ENCODE measurements around the gene CCDC136.

CCDC136 gene

DNA sequence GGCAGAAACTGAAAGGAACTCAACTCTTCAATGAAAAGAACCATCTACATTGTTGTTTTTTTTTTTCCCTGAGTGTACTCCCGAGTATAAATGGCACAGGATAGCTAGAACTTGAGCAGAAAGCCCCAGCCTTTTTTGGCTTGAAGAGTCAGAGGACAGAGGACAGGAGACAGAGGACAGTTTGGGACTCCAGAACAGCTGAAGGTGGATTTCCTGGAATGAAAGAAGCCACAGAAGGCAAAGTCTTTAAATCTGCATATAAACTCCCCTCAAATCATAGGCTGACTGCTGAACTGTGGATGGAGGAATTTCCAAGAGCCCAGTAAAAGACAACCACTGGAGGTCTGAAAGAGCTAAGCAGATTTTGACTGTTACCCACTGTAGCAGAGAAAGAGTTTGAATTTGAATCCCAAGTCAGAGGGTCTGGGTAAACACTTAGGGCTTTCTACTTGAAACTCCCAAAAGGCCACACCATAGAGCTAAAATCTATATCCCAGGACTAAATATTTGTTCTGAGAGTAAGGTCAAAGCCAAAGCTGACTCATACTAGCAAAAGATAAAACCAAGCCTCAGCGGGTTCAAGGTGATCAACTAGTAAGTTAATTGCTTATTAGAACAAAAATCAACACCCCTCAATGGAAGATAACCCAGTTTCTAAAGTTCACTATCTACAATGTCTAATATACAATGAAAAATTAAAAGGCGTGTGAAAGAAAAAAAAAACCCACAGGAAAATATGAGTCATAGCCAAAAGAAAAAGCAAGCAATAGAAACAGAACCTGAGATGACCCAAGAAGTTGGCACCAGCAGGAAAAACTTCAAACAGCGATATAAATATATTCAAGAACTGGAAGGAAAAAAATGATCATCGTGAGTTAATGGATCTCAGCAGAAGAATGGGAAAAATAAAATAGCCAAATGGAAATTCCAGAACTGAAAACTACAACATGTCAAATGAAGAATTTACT lies 14.3 kb upstream of the CCDC136 start:
- DNase-seq: no peak

DNA sequence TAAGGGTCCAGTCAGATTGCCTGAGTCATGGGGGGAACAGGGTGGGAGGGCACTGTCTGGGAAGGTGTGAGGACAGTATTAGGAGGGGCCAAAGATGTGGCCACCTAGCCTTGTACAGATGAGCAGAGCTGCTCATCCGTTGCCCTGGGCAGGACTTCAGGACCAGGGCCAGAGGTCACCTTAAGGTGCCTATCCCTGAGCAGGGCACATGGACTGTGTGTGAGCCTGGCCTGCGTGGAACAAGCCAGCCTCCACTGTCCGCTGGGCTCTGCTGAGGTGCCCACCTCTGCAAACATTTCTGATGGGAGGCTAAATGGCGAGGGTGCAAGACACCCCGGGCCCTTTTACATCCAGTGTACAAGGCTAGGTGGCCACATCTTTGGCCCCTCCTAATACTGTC lies 12.8 kb upstream of the CCDC136 start:
- DNase-seq: no peak

DNA sequence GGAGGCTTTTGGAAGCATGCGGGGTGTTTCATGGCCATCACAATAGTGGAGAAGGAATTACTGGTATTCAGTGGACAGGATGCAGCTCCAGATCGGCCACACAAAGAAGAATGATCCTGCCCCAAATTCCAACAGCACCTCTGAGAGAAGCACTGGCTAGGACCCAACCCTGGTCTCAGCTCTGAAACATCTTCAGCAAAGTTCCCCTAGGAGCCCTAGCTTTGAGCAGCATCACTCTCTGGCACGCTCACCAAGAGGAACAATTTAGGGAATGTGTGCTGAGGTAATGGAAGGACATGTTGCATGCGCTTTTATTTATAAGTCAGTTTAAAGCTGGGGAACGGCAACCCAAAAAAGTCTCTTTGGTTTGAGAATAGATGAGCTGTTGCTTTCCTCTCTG lies 10.6 kb upstream of the CCDC136 start:
- DNase-seq: no peak

DNA sequence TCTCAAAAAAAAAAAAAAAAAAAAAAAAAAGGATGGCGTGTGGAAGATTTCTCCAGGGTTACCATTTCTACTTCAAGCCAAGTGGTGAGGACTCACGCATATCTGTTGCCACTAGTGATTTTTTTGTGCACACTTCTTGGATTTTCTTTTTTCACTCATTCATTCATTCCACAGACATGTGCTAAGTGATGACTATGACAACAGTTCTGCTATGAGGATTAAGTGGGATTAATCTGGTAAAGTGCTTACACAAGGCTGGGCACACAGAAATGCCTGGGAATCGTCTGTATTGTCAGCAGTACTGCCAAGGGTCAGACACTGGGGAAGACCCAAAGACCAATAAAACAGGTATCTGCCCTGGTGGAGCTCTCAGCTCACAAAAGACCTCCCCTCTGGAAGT lies 9.9 kb upstream of the CCDC136 start:
- DNase-seq: no peak

DNA sequence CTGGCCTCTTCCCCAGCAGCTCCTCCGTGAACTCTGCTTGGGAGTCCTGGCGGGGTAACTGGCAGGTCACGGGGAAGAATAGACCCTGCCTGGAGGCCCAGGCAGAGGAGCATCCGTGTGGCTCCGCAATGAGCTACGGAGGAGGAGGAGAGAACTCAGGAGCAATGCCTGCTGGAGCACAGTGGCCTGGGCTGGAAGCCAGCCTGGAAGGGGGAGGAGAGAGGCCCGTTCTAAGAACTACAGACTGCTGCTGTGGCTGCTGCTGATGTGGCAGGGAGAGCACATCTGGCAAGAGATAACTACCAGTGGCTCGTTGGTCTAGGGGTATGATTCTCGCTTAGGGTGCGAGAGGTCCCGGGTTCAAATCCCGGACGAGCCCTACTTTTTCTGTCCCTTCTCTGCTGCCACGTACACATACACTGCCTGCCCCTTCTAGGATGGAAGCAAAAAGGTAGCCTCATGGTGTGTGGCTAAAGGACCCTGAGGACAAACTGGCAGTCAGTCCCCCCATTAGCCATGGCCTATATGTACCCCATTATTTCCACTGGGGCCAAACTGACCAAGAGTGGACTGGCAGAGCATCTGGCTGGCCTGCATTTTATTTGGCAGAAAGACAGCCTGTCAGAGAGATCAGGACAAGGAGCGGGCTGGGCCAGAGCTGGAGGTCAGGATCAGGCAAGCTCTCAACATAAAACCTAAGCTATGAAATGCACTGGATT lies 8.5 kb upstream of the CCDC136 start:
- DNase-seq: no peak

DNA sequence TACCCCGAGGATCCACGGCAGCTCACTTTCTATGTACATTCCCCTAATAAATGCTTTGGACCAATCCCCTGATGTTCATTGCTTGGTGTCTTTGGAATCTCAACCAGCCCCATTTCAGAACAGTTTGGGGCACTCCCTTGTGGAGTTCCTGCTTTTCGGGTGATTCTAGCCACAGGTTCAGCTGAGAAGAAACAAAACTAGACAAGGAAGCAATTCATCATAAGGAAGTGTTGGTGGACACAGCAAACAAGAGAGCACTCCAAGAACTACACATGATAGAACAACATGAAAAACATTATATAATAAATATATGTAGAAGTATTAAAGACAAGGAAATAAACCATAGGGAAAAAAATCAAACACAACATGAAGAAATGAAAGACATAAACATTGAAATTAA lies 6.0 kb upstream of the CCDC136 start:
- no peak for DNase-seq

DNA sequence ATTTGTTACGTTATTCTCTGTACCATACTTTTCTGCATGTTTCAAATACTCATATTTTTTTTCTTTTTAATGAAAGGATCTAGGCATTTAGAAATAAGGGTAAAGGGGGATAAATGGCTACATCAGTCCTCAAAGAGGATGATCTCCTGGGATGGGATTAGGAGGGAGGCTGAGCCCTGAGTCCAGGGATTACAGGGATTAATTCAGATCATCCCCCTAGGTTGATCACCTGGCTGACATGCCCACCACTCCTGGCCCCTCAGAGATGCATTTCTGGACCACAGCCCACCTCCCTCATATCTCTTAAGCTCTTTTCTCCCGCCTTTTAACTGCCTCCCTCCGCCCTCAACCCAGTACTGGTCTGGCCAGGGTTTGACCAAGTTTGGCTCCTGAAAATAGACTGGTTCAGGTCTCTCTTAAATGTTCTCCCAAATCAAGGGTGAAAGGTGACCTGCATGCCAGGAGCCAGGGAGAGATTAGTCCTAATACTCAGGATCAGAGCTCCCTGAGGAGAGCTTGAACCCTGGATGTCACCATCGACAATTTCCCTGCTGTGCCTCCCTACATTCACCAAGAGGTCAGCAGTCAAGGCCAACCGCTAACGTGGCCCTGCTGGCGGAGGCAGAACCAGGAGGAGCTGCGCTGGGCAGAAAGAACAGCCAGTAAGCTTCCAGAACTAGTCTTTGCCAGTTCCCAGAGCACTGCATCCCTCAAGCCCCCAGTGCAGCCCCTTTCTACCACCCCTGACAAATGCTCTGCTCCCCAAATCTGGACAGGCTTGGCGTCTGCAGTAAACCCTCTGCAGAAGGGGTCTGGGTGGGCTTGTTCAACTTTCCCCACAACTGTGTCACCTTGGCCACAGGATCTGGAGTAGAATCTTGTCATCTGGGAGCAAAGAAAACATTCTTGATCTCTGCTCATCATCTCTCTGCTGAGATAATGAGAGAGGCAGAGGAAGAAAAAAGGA lies 3.0 kb upstream of the CCDC136 start:
- no peak for DNase-seq

DNA sequence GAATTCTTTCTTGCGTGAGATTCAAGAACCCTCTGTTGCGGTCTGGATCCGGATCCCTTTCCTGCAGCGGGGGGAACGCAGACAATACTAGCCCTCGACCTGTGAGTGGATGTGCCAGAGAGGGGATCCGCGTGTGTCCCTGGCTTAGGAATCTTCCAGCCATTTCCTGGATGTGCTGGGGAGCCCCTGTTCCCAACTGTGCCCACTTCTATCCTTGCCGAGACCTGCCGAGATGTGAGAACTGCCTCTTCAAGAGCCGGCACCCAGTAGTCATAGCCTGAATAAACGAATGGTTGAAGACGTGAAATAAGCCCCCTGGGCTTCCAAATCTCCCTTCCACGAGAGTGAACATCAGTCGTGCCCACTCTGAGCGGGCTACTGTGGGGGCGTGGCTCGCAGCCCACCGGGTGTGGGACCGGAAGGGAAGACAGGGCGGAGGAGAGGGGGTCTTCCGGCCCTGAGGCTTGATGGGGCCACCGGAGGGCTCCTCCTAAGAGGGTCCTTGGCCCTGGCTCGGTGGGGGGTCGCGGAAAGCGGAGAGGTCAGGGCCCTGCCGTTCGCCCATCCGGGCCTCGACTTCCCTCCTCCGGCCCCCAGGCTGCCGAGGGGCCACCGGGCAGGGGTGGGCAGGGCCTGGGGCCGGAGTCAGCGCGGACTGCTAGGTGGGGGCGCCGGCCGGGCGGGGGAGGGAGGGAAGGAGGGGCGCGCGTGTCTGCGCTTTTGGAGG lies 1.3 kb upstream of the CCDC136 start:
- DNase-seq: no peak

DNA sequence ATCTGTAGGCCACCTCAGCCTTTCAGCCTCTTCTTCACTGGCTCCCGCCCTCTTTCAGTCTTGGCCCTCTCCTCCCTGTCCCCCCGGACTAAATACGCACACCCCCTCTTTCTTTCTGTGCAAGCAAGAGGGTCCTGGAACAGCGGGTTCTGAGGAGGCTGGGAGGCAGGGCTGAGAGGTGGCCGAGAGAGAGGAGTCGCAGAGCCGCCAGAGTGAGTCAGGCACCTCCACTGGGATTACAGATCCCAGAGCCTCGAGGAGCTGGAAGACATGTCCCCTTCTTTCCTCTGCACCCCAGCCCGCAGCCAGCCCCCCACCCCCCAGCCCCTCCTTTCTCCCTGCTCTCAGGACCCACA lies 182 bp downstream of the CCDC136 start:
- no peak for DNase-seq

DNA sequence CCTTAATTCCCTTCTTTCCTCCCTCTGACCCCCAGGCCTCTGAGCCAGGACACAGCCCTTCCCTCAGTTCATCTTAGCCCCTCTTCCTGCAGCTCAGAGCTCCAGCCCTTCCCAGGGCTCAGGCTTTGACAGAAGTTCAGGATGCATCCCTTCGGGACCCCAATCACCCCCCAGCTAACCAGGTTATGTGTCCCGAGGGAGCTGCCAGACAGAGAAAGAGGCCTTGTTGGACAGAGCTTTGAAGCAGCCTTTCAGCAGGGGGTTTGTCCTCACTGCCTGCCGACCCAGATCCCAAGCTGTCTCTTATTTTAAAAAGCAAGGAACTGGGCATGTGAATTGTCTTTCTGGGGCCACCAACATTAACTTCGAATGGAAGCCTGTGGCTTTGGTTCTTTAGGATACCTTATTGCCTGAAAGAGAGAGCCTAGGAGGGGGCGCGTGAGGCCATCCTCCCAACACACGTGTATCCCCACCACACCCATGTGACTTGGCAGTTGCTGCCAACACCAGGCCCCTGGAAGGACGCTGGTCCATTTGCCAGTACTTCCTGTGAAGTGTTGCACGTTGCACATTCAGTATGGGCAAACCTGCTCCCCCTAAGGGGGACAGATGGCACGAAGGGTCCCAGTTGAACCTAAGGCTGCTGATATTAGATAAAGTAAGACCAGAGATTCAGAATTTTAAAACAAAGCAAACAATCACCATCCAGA lies 858 bp downstream of the CCDC136 start:
- DNase-seq: no peak

DNA sequence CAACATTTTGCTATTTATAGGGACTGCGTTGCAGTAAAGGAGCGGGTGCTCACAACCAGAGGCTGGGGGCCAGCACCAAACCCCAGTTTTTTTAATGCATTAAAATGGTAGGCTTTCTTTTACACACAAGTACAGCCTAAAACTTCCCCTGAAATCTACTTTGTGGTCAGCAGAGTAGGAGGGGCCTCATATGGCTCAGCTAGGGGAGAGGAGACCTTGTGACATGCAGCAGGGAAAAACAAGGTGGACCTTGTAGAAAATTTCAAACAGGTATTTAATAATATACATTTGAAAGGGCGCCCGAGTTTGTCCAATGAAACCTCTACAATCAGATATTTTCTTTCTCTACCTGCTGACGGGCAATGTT lies 1.4 kb downstream of the CCDC136 start:
- DNase-seq: no peak

DNA sequence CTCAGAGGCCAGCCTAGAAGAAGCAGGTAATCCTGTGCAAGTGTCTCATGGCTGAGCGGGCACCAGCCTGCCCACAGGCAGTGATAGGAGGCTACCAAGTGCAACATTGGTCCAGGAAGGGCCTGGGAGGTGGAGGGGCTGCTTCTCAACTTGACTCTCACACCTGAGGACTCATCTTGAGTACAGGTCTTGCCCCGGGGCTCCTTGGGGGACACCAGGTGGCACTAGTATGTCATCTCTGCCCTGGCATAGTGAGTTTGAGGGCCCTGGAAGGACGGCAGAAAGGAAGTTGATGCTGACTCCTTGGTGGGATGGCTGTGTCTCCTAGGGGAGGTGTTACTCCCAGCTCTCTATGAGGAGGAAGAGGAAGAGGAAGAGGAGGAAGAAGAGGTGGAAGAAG lies 2.3 kb downstream of the CCDC136 start:
- no peak for DNase-seq

DNA sequence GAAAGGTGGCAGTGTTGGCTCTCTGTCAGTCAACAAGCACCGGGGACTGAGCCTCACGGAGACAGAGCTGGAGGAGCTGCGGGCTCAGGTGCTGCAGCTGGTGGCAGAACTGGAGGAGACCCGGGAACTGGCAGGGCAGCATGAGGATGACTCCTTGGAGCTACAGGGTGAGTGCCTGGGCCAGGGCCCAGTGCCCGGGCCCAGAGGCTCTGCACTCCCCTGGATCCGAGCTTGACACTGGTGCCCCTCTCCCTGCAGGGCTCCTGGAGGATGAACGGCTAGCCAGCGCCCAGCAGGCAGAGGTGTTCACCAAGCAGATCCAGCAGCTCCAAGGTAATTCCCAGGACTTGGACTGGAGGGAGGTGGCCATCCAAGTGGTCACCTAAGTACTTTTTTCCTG lies 2.7 kb downstream of the CCDC136 start:
- DNase-seq: no peak

DNA sequence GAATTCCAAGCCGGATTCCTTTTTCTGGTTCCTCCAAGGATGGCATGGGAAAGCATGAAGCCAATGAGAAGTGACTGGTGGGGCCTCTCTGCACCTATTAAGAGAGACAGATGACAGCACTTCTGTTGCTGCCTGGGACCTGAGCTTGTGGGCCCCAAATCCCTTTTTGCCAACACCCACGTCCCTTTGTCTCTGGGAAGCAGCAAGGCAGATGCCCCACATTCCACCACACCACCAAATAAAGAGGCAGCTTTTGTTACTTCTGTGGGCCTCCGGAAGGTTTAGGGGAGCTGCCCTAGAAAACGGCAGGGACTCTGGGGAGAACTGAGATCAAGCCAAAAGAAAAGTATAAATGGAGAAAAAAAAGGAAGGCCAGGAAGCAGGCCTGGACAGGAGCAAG lies 3.4 kb downstream of the CCDC136 start:
- DNase-seq: no peak

DNA sequence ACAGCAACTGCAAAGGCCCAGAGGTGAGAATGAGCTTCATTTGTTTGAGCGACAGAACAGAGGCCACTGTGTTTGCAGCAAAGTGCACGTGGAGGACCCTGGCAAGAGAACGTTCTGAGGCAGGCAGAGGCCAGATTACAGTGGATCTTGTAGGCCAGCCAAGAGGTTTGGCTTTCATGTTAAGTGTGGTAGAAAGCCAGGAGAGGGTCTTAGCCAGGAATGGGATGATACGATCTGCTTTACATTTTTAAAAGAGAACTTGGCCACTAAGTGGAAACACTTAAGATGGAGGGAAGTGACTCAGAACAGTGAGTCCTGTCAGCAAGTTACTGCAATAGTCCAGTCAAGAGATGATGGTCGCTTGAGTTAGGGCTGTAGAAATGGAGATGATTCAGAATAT lies 4.6 kb downstream of the CCDC136 start:
- no peak for DNase-seq

DNA sequence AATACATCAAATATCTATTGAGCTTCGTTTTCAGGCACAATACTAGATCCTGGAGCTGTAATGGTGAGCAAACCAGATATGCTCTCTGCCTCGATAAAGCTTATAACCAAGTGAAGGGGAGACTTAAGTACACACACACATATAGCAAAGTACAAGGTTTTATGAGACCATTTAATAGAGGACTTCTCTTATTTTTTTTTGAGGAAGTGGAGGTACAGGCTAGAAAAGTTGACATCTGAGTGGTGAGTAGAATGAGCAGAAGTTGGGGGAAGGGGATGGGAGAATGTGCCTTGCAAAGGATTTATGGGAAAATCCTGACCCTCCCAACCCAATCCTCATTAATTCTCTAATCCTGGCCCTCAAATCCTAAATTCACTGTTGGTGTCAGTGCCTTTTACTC lies 7.7 kb downstream of the CCDC136 start:
- no peak for DNase-seq

DNA sequence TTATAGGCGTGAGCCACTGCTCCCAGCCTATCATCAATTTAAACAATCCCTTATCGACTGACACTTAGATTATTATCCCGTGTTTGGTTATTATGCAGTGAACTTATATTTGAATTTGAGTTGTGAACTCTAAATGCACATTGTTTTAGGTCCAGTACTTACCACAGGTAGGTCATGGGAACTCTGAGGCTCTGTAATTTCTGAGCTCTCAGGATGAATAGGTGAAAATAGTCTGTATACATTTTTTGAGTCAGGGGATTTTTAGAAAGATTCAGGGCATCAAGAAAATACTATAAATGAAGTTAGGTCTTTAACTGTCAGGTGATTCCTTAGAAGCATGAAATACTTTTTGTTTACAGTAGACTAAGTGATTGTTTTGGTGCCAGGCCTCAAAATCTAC lies 8.8 kb downstream of the CCDC136 start:
- no peak for DNase-seq

DNA sequence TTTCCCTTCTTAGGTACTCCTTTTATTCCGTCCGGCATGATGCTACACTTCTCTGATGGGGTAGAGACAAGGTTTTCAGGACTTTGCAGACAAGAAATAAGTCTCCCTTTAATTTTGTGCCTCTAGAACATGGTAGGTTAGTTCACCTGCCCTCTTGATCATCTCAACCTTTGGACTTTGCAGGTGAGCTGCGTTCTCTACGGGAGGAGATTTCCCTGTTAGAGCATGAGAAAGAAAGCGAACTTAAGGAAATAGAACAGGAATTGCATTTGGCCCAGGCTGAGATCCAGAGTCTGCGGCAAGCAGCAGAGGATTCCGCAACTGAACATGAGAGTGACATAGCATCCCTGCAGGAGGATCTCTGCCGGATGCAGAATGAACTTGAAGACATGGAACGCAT lies 9.2 kb downstream of the CCDC136 start:
- DNase-seq: no peak

DNA sequence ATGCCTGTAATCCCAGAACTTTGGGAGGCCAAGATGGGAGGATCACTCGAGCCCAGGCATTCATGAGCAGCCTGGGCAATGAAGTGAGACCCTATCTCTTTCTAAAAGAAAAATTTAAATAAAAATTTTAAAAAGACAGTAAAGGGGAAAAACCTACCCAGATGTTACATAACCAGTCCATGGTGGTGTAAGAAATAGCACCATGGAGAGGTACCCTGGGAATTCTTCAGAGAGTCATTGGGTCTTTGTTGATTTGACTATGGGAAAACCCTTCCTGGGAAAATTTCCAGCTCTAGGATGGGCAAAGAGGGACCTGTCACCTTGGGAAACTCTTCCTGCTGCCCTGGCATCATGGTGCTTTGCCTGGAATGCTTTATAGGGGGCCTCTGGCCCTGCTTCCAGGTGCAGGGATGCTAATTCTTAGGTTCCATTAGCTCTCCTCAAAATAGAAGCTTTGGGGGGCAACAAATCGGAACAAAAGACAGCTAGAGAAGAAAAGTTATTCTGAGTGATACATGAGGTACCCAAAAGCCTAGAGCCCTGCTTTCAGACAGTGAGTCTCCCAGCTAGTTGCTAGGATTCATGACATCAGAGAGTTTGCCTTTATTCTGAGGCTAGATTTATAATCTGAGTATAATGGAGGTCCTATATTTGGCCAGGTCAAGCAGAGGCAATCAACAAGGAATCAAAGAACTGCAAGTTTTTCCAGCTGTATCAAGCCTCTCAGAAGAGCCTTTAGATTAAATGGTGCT lies 10.1 kb downstream of the CCDC136 start:
- DNase-seq: no peak

DNA sequence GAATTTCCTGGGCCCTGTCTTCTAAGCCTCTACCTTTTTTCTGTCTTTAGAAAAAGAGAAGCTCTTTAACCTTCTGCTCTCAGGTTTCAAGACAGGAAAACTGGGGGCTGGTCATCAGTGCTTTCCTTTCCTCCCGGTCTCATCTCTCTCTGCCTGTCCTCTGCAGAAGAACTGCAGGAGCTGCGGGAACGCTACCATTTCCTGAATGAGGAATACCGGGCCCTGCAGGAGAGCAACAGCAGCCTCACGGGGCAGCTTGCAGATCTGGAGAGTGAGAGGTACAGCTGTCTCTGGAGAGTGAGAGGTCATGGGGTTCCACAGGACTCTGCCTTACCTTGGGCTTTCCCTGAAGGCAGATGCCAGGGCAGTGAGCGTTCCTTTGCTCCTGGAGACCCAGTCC lies 12.7 kb downstream of the CCDC136 start:
- DNase-seq: no peak

DNA sequence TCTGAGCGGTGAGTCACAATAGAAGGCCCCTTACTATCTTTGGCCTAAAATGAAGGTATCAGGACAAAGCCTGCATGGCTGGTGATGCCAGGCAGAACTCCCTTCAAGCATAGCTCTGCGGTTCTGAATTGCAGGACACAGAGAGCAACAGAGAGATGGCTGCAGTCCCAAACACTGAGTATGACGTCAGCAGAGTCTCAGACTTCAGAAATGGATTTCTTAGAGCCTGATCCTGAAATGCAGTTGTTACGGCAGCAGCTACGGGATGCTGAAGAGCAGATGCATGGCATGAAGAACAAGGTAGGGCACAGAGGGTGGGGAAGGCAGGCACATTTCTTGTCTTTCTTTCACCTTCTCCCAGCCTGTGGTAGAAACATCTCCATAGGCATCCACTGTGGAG lies 13.5 kb downstream of the CCDC136 start:
- DNase-seq: no peak

Data from NCI-H187 treated with DMSO at 0.1 percent for 48 hours (cell line).